CD4-positive, alpha-beta T cell (primary cell): Measurements from ENCODE around the gene LMO2. TPM values are rescaled to one million over a fixed set of nuclear protein-coding genes. Genes with fewer than 3 reads are reported as not detected.

Experiments used
- ATAC-seq: fragments of 200-7000 bp; cut with Tn5 transposase; one replicate; pipeline ENCODE4 v1.10.0; 2022; ENCODE audit warnings: mild to moderate bottlenecking; ENCODE audit not compliant: poor library complexity
- CTCF ChIA-PET: fragments of 350-600 bp; sonication (Branson Sonifier 250); formaldehyde crosslinking; loops from one replicate; lab custom pipeline; 2021; ENCODE audit warnings: antibody characterized with exemption, inconsistent platforms; lab: Charles Lee
- POLR2A ChIA-PET: fragments of 350-600 bp; sonication (Branson Sonifier 250); formaldehyde crosslinking; loops from one replicate; lab custom pipeline; 2021; ENCODE audit warnings: antibody characterized with exemption, inconsistent platforms; lab: Charles Lee
- DNase-seq, 14 experiments: peaks; one replicate each; pipeline ENCODE4 v3.0.0-alpha.2; 2013 to 2020; ENCODE audit warnings: mixed read lengths in 2 of 14
- H3K27ac ChIP-seq, 2 donors: one replicate each; pipeline versions ENCODE4 v1.5.1 to v1.7.0; 2013; ENCODE audit warnings: low read length in 2 of 2, low read depth in 1 of 2, mild to moderate bottlenecking in 1 of 2
- H3K27me3 ChIP-seq, 2 experiments: 1 replicate in 1 of 2; 2 replicates in 1 of 2; pipeline versions ENCODE4 v1.6.1 to v1.7.0; 2013; ENCODE audit warnings: low read length in 2 of 2, control low read depth in 1 of 2, mild to moderate bottlenecking in 1 of 2, moderate library complexity in 1 of 2; ENCODE audit not compliant: insufficient read depth in 2 of 2, control insufficient read depth in 1 of 2
- H3K36me3 ChIP-seq: one replicate; pipeline ENCODE4 v1.6.1; 2013; ENCODE audit warnings: low read length, control low read depth; ENCODE audit not compliant: insufficient read depth
- H3K4me1 ChIP-seq: one replicate; pipeline ENCODE4 v1.6.1; 2013; ENCODE audit warnings: low read length, control low read depth; ENCODE audit not compliant: insufficient read depth
- H3K4me3 ChIP-seq: one replicate; pipeline ENCODE4 v1.5.1; 2013; ENCODE audit warnings: mild to moderate bottlenecking, low read length, moderate library complexity
- H3K9me3 ChIP-seq, 2 experiments: 1 replicate in 1 of 2; 2 replicates in 1 of 2; pipeline versions ENCODE4 v1.6.1 to v1.7.0; 2013; ENCODE audit warnings: low read length in 2 of 2, mild to moderate bottlenecking in 2 of 2, control low read depth in 1 of 2, moderate library complexity in 1 of 2; ENCODE audit not compliant: control insufficient read depth in 1 of 2, insufficient read depth in 1 of 2
- H3K27ac Mint-ChIP-seq: one replicate; pipeline ENCODE4 v1.8.0; 2020; ENCODE audit warnings: mixed read lengths
- H3K27me3 Mint-ChIP-seq: one replicate; pipeline ENCODE4 v1.8.0; 2021; ENCODE audit warnings: mixed read lengths
- H3K36me3 Mint-ChIP-seq: one replicate; pipeline ENCODE4 v1.8.0; 2021; ENCODE audit warnings: low read depth, mixed read lengths
- H3K4me1 Mint-ChIP-seq: one replicate; pipeline ENCODE4 v1.8.0; 2021; ENCODE audit warnings: low read depth, mixed read lengths
- H3K4me3 Mint-ChIP-seq: one replicate; pipeline ENCODE4 v1.8.0; 2020; ENCODE audit warnings: mild to moderate bottlenecking, mixed read lengths
- H3K9me3 Mint-ChIP-seq: one replicate; pipeline ENCODE4 v1.8.0; 2020; ENCODE audit warnings: mixed read lengths
- CTCF ChIP-seq: fragments of 200-600 bp; IDR thresholded peaks from one replicate; pipeline ENCODE4 v1.8.0; 2022; ENCODE audit warnings: antibody characterized with exemption, mild to moderate bottlenecking
- intact Hi-C, 2 experiments: fragments of 100-400 bp; cut with DNase I in 1 of 2; cut with micrococcal nuclease in 1 of 2; formaldehyde crosslinking; loops; one replicate each; pipeline versions ENCODE4 v1.15.1 to v1.9.0; 2023 to 2025; cut with DNase I, micrococcal nuclease
- total RNA-seq, 174 experiments: library from RNA in 2 of 174; stranded (reverse) in 2 of 174; gene quantifications; one replicate each; pipeline ENCODE4 v1.2.3 and lab custom pipeline; 2021 to 2026

The LMO2 gene
- total RNA-seq, 2 experiments from 2014 or later, result 0.61 to 0.80 TPM

GRCh38 chr11:33857933-33858371 lies 33.9 kb downstream of the LMO2 start:
- no peaks in the 10 kb centered on the region for H3K4me1 Mint-ChIP-seq
- no peaks in the 10 kb centered on the region for H3K4me1 ChIP-seq
- ChIA-PET POLR2A (interaction anchor here (0.7 to 0.9 kb wide), 2 partner anchors 8 to 113 kb away, joined by 3 read pairs; no protein-coding TSS in a partner anchor), CTCF (interaction anchor here (0.9 to 1.6 kb wide), 5 partner anchors 17 to 634 kb away, joined by 3 to 5 read pairs (median 3); no protein-coding TSS in a partner anchor)
- ATAC-seq (peak; percentile 89), DNase-seq (peak; percentile 54 to 84 (median 64))
- no peak overlapping the region for H3K4me3 ChIP-seq
- H3K27ac ChIP-seq, result no peak overlapping the region
- no peaks in the 10 kb centered on the region for H3K36me3 Mint-ChIP-seq
- no peaks in the 10 kb centered on the region for H3K9me3 Mint-ChIP-seq
- TF ChIP-seq CTCF, result peak; percentile 74
- H3K9me3 ChIP-seq, result no peaks in the 10 kb centered on the region
- no peak overlapping the region for H3K4me3 Mint-ChIP-seq
- H3K27me3 Mint-ChIP-seq, result peaks cover 56% of the 10 kb centered on the region
- intact Hi-C loops, result loop anchor here (1.0 to 5.0 kb wide), 5 partner anchors 113 to 634 kb away; no protein-coding TSS in a partner anchor
- peaks cover 21 to 30% of the 10 kb centered on the region in 2 experiments for H3K27me3 ChIP-seq
- H3K36me3 ChIP-seq, result no peaks in the 10 kb centered on the region
- no peak overlapping the region for H3K27ac Mint-ChIP-seq

- intact Hi-C loops, result loop anchor here in 1 of 2 experiments (5.0 kb wide), 2 partner anchors 317 to 637 kb away; no protein-coding TSS in a partner anchor
- Histone ChIP-seq H3K4me3 (no peak overlapping the region), H3K36me3 (no peaks in the 10 kb centered on the region), H3K27me3 (peaks cover 12 to 26% of the 10 kb centered on the region in 2 experiments), H3K4me1 (no peaks in the 10 kb centered on the region), H3K9me3 (peaks cover 0 to 4% of the 10 kb centered on the region in 2 experiments), H3K27ac (no peak overlapping the region)
- no peaks in the 10 kb centered on the region for H3K4me1 Mint-ChIP-seq
- CTCF ChIA-PET, result no interaction called here
- ATAC-seq (no peak), DNase-seq (no peak)
- no peaks in the 10 kb centered on the region for H3K9me3 Mint-ChIP-seq
- no peak overlapping the region for H3K27ac Mint-ChIP-seq
- H3K4me3 Mint-ChIP-seq, result no peak overlapping the region
- peaks cover 53% of the 10 kb centered on the region for H3K27me3 Mint-ChIP-seq
- no peak for TF ChIP-seq CTCF
- POLR2A ChIA-PET, result no interaction called here
- H3K36me3 Mint-ChIP-seq, result no peaks in the 10 kb centered on the region
Measured at GRCh38 chr11:33855500-33855899, 36.4 kb downstream of the LMO2 start.

GRCh38 chr11:33848717-33849390 lies 43.0 kb downstream of the LMO2 start:
- TF ChIP-seq CTCF, result no peak
- Mint-ChIP-seq H3K27me3 (peaks cover 24% of the 10 kb centered on the region), H3K4me3 (no peak overlapping the region), H3K36me3 (no peaks in the 10 kb centered on the region), H3K9me3 (no peaks in the 10 kb centered on the region), H3K27ac (no peak overlapping the region), H3K4me1 (no peaks in the 10 kb centered on the region)
- POLR2A ChIA-PET, result no interaction called here
- ATAC-seq (no peak), DNase-seq (no peak)
- no peaks in the 10 kb centered on the region for H3K36me3 ChIP-seq
- H3K4me1 ChIP-seq, result no peaks in the 10 kb centered on the region
- peaks cover 0 to 15% of the 10 kb centered on the region in 2 experiments for H3K27me3 ChIP-seq
- peaks cover 0 to 4% of the 10 kb centered on the region in 2 experiments for H3K9me3 ChIP-seq
- intact Hi-C loops, result no loop called here
- CTCF ChIA-PET, result no interaction called here
- H3K4me3 ChIP-seq, result no peak overlapping the region
- no peak overlapping the region for H3K27ac ChIP-seq
